Osteocyte (in vitro differentiated cells): ENCODE results near the gene EIF2B5. TPM values are rescaled to one million over a fixed set of nuclear protein-coding genes. Genes with fewer than 3 reads are reported as not detected.
A peak's percentile ranks its signal among the peaks of the same experiment; 100 is the strongest.

ENCODE experiments used
- DNase-seq: peaks from one replicate; pipeline ENCODE4 v3.0.0; 2021; ENCODE audit warnings: mixed read lengths; ENCODE audit not compliant: unreplicated experiment; ENCODE audit errors: extremely low spot score
- H3K27ac Mint-ChIP-seq: one replicate; pipeline ENCODE4 v1.8.0; 2021; ENCODE audit warnings: mild to moderate bottlenecking, mixed read lengths; ENCODE audit not compliant: unreplicated experiment
- H3K27me3 Mint-ChIP-seq: one replicate; pipeline ENCODE4 v1.8.0; 2021; ENCODE audit warnings: mixed read lengths; ENCODE audit not compliant: unreplicated experiment
- H3K36me3 Mint-ChIP-seq: one replicate; pipeline ENCODE4 v1.8.0; 2021; ENCODE audit warnings: mixed read lengths; ENCODE audit not compliant: unreplicated experiment
- H3K4me1 Mint-ChIP-seq: one replicate; pipeline ENCODE4 v1.8.0; 2021; ENCODE audit warnings: mixed read lengths; ENCODE audit not compliant: unreplicated experiment
- H3K4me3 Mint-ChIP-seq: one replicate; pipeline ENCODE4 v1.8.0; 2021; ENCODE audit warnings: mild to moderate bottlenecking, moderate library complexity, mixed read lengths; ENCODE audit not compliant: unreplicated experiment
- H3K9me3 Mint-ChIP-seq: one replicate; pipeline ENCODE4 v1.8.0; 2021; ENCODE audit warnings: mixed read lengths; ENCODE audit not compliant: unreplicated experiment
- total RNA-seq: library from RNA; stranded (reverse); gene quantifications from 2 replicates; pipeline ENCODE4 v1.2.1, GENCODE V29; 2021
- TF ChIP-seq, protein P1 (sequence below): fragments of 200-600 bp; sonication (generic); IDR thresholded peaks from 2 replicates; pipeline ENCODE4 v1.5.0; 2021; ENCODE audit warnings: antibody characterized with exemption, mild to moderate bottlenecking, moderate library complexity

The EIF2B5 gene
- total RNA-seq, 1 donor from 2014 or later: 30.3 TPM

DNA sequence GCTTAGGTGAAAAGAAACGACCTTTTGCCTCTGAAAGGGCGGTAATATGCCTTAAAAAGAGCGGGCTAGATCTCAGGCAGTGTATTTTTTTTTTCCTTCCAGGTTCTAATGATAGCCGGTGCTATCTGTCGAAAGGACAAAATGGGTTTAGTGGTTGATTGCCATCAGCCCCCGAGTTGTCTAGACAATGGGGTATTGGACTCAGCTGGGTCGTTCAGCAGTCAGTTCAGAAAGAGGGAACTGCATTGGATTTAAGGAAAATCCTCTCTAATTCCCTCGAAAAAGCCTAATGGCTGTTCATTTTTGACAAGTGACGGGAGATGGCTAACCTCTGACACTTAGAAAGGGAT is 728 bp downstream of the EIF2B5 start:
- H3K9me3 Mint-ChIP-seq: no peaks in the 10 kb centered on the region
- H3K4me3 Mint-ChIP-seq: peak overlapping the region; percentile 94
- TF ChIP-seq, protein P1, sequence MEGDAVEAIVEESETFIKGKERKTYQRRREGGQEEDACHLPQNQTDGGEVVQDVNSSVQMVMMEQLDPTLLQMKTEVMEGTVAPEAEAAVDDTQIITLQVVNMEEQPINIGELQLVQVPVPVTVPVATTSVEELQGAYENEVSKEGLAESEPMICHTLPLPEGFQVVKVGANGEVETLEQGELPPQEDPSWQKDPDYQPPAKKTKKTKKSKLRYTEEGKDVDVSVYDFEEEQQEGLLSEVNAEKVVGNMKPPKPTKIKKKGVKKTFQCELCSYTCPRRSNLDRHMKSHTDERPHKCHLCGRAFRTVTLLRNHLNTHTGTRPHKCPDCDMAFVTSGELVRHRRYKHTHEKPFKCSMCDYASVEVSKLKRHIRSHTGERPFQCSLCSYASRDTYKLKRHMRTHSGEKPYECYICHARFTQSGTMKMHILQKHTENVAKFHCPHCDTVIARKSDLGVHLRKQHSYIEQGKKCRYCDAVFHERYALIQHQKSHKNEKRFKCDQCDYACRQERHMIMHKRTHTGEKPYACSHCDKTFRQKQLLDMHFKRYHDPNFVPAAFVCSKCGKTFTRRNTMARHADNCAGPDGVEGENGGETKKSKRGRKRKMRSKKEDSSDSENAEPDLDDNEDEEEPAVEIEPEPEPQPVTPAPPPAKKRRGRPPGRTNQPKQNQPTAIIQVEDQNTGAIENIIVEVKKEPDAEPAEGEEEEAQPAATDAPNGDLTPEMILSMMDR: no peak
- H3K27ac Mint-ChIP-seq: peak overlapping the region; percentile 92
- peaks cover 20% of the 10 kb centered on the region for H3K4me1 Mint-ChIP-seq
- H3K27me3 Mint-ChIP-seq: no peaks in the 10 kb centered on the region
- no peak for DNase-seq
- peaks cover 9% of the 10 kb centered on the region for H3K36me3 Mint-ChIP-seq

DNA sequence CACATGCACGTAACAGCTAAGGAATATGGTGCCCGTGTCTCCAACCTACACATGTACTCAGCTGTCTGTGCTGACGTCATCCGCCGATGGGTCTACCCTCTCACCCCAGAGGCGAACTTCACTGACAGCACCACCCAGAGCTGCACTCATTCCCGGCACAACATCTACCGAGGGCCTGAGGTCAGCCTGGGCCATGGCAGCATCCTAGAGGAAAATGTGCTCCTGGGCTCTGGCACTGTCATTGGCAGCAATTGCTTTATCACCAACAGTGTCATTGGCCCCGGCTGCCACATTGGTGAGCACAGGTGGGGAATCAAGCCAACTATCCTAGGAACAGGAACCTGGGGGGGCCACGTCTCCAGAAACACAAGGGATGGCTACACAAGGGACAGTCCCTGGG is 5.3 kb downstream of the EIF2B5 start:
- Mint-ChIP-seq H3K4me3 (no peak overlapping the region), H3K36me3 (peaks cover 20% of the 10 kb centered on the region), H3K4me1 (peaks cover 15% of the 10 kb centered on the region), H3K27ac (no peak overlapping the region), H3K27me3 (no peaks in the 10 kb centered on the region), H3K9me3 (no peaks in the 10 kb centered on the region)
- DNase-seq: no peak
- TF ChIP-seq, protein P1: no peak

DNA sequence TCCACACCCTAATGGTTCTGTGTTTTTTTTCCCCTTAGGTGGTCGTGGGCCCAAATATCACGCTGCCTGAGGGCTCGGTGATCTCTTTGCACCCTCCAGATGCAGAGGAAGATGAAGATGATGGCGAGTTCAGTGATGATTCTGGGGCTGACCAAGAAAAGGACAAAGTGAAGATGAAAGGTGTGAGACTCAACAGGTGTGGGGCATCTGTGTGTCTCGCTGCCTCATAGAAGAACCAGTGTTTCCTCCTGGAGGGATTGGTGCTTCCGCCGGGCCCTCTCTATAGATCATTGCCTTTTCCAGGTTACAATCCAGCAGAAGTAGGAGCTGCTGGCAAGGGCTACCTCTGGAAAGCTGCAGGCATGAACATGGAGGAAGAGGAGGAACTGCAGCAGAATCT is 7.0 kb downstream of the EIF2B5 start:
- H3K4me1 Mint-ChIP-seq: no peaks in the 10 kb centered on the region
- H3K4me3 Mint-ChIP-seq: no peak overlapping the region
- H3K27ac Mint-ChIP-seq: no peak overlapping the region
- TF ChIP-seq, protein P1: no peak
- peaks cover 20% of the 10 kb centered on the region for H3K36me3 Mint-ChIP-seq
- H3K9me3 Mint-ChIP-seq: no peaks in the 10 kb centered on the region
- no peak for DNase-seq
- no peaks in the 10 kb centered on the region for H3K27me3 Mint-ChIP-seq

DNA sequence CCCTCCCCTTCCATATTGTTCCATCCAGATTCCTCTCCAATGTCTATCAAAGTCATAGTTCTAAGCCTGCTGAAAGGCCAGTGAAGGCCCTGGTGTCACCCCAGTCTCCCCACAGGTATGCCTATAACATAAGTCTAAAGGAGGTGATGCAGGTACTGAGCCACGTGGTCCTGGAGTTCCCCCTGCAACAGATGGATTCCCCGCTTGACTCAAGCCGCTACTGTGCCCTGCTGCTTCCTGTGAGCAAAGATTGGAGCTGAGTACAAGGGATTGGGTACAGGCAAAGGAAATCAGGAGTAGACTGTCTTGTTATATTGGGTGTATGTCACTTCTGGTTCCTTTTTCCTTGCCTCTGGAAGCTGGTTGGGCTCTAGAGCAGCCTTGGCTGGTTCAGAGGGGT is 8.2 kb downstream of the EIF2B5 start:
- no peak overlapping the region for H3K4me3 Mint-ChIP-seq
- TF ChIP-seq, protein P1: no peak
- no peak overlapping the region for H3K27ac Mint-ChIP-seq
- no peaks in the 10 kb centered on the region for H3K9me3 Mint-ChIP-seq
- DNase-seq: no peak
- H3K36me3 Mint-ChIP-seq: peaks cover 19% of the 10 kb centered on the region
- no peaks in the 10 kb centered on the region for H3K27me3 Mint-ChIP-seq
- no peaks in the 10 kb centered on the region for H3K4me1 Mint-ChIP-seq

DNA sequence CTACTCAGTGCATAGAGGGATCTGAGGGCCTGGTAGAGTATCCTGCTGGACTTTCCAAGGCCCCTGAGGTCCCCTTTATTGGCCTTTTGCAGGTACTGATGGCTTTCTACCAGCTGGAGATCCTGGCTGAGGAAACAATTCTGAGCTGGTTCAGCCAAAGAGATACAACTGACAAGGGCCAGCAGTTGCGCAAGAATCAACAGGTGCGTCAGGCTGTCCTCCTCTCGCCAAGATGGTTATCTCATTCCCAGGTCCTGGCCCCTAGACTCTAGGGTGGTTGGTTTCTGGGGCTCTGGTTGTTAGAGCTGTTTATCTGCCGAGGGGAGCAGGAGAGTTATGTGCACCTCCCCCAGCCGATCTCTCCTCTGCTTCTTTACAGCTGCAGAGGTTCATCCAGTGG is 9.3 kb downstream of the EIF2B5 start:
- Mint-ChIP-seq H3K27ac (no peak overlapping the region), H3K4me3 (no peak overlapping the region), H3K27me3 (no peaks in the 10 kb centered on the region), H3K4me1 (peaks cover under 1% of the 10 kb centered on the region), H3K36me3 (peaks cover 19% of the 10 kb centered on the region), H3K9me3 (no peaks in the 10 kb centered on the region)
- no peak for DNase-seq
- TF ChIP-seq, protein P1: no peak
